ENCODE data around the gene CEACAM16.

CEACAM16 gene

DNA sequence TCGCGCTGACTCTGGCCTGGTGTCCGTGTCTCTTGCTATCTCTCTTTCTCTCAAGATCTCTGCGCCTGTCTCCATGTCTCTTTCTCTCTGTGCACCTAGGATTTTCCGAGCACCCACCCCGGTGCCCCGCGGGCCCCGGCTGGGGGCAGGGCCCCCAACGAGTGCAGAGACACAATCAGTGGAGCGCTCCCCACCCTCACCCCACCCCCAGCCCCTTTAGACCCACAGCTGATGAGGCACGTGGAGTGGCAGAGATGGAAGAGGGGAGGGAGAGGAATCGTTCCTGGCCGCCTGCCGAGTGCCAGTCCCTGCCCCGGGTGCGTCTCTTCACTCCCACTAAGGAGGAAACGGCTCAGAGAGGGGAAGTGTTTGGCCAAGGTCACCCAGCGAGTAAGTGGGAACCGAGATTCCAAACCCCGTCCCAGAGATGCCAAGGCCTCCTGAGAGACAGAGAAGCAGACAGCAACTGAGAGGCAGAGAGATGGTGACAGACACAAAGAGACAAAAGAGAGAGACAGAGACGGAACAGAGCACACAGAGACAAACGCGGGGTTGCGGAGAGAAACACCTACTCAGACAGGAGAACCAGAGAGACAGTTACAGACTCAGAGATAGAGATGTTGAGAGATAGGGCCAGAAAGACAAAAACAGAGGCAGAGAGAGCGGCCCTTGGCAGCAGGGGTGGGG, 48.9 kb downstream of the CEACAM16 start:
- DNase-seq = no peak

DNA sequence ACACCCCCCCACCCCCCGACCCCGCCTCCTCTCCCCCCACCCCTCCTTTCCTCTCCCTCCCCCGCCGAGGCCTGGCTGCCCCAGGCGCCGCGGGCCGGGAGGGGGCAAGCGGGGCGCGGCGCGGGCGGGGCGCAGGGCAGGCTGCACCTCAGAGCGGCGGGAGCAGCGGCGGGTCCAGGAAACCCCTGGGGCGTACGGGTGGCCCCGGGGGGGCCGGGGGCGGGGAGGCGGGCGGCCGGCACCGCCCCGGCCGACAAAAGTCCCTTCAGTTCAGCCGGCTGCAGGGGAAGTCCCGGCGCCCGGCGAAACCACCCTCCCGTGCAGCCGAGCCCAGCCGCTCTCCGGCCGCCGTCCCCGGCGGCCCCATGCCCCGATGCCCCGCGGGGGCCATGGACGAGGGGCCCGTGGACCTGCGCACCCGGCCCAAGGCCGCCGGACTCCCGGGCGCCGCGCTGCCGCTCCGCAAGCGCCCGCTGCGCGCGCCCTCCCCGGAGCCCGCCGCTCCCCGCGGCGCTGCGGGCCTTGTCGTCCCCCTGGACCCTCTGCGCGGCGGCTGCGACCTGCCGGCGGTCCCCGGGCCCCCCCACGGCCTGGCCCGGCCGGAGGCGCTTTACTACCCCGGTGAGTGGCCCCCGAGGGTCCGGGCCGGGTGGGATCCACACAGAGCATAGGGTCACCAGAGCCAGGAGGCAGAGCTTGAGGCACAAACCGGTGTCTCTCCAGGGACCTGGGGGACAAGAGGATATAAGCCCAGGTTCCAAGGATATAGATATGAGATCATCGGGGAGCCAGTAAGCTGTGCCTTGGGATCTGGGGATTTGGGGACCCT, 49.7 kb downstream of the CEACAM16 start, which contains the start of gene BCL3:
Gene BCL3, plus strand, starts transcription at position 283 of the 829 bp plus-strand sequence. Its CDS starts 83 bp downstream, at position 366.
- no peak for DNase-seq

DNA sequence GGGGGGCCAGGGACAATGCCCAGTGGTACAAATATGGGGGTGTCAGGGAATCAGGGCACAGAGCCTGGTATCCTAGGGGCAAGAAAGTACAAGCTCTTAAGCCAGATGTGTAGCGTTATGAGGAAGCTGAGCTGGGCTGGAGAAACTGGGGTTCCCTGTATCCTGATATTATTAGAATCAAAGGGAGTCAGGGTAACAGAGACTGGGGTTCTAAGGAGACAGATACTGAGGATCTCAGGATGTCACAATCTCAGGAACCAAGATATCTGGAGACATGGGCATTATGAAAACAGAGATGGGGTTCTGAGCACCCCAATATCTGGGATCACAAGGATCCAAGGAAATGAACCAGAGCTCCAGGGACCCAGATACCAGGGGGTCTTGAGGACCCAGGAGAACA, 50.3 kb downstream of the CEACAM16 start:
- no peak for DNase-seq

DNA sequence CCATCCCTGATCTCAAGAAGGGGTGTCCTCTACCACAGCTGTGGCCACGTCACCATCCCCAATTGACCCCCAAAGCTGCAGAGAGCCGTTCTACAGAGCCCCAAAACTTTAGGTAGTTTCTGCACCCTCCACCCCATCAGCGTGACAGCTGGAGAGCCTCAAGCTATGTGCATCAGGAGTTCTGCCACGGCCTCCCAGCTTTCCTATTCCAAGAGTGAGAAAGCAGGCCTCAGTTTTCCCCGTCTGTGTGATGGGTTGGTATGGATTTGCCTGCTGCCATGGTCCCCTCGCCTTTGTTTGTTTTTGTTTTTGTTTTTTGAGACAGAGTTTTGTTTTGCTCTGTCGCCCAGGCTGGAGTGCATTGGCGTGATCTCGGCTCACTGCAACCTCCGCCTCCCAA, 51.0 kb downstream of the CEACAM16 start:
- DNase-seq = no peak

GRCh38 chr19:44752123-44752815, 53.3 kb downstream of the CEACAM16 start:
- no peak for DNase-seq

DNA sequence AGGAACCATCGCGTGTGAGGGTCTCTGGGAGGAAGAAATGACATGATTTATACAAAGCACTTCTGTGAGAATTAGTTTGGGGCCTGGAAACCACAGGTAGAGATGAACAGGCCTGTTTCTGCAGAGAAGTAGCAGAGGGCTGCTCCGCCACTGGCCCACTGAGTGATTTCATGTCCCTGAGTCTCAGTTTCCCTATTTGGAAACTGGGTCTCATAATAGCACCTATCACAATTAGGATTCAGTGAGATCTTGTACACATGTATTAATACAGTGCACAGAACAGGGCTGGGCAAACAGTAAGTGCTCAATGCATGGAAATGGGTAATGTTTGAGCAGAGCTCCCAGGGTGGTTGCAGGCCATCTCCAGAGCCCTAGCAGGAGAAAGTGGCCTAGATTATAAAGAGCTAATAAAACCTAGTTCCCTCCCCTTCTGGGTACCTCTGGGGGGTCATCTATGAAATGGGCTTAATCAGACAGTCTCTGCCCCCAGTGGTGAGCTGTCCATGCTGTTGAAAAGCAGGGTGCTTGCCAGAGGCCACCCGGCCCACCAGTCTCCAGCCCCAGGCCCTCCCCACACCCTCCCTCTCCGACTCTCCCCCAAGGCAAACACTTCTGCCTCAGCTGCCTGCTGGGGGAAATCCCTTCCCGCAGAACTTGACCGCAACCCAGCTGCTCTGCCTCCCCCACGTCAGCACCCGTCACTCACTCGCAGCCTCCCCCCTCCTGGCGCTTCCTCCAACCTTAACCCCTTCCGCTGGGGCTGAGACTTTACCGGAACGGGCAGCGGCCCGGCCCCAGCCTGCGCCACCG, 54.1 kb downstream of the CEACAM16 start:
- no peak for DNase-seq

DNA sequence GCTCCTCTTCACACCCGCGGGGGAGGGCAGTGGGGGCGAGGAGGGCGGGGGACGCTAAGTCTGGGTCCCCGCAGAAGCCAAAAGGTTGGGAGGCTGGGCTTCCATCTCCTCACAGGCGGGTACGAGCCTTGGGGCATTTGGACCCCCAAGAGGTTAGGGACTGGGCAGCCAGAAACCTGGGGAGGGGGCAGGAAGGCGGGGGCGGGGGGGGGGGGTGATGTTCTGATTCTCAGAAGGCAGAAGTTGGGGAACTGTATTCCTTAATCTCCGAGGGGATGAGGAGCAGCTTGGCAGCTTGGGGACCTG, 54.6 kb downstream of the CEACAM16 start:
- no peak for DNase-seq

- DNase-seq = no peak
Observed at GRCh38 chr19:44753932-44754749, 55.2 kb downstream of the CEACAM16 start.

GRCh38 chr19:44754750-44755080, 55.8 kb downstream of the CEACAM16 start:
- no peak for DNase-seq

- DNase-seq = no peak
Observed at GRCh38 chr19:44755219-44755618, 56.3 kb downstream of the CEACAM16 start.

DNA sequence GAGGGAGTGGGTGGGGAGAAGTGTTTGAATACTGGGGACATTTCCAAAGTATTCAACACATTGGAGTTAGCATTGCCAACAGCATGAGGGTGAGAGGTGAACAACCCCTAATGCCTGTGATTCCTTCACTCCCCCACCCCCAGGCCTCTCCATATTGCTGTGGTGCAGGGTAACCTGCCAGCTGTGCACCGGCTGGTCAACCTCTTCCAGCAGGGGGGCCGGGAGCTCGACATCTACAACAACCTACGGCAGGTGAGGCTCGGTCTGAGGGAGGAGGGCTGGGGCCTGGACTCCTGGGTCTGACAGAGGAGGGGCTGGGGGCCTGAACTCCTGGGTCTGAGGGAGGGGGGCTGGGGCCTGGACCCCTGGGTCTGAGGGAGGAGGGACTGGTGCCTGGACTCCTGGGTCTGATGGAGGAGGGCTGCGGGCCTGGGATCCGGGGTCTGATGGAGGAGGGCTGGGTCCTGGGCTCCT, 57.2 kb downstream of the CEACAM16 start:
- no peak for DNase-seq

- no peak for DNase-seq
Observed at GRCh38 chr19:44757057-44757734, 58.2 kb downstream of the CEACAM16 start.

GRCh38 chr19:44757735-44758505, 59.0 kb downstream of the CEACAM16 start:
- no peak for DNase-seq

- DNase-seq = no peak
Observed at GRCh38 chr19:44758596-44758995, 59.6 kb downstream of the CEACAM16 start.

GRCh38 chr19:44759083-44759804, 60.3 kb downstream of the CEACAM16 start:
- no peak for DNase-seq

All from NCI-H187 (cell line).